GM21381 (cell line): ENCODE measurements around the gene PTGER3.
A peak's percentile ranks its signal among the peaks of the same experiment; 100 is the strongest.

Experiments used
- ATAC-seq: cut with Tn5 transposase; IDR thresholded peaks from one replicate; pipeline ENCODE4 v1.9.1; 2021; ENCODE audit warnings: mild to moderate bottlenecking, moderate library complexity; ENCODE audit not compliant: unreplicated experiment

The PTGER3 gene

GRCh38 chr1:71053146-71053545 is 5.5 kb upstream of the PTGER3 start:
- no peak for ATAC-seq

- peak; percentile 47 for ATAC-seq
Measured at GRCh38 chr1:71049951-71050598, 2.5 kb upstream of the PTGER3 start.

GRCh38 chr1:71046891-71047634 is 553 bp downstream of the PTGER3 start:
- ATAC-seq = peak; percentile 30

GRCh38 chr1:71045463-71046028 is 2.1 kb downstream of the PTGER3 start:
- no peak for ATAC-seq

- no peak for ATAC-seq
Measured at GRCh38 chr1:71044833-71045232, 2.8 kb downstream of the PTGER3 start.

- ATAC-seq = no peak
Measured at GRCh38 chr1:71043065-71043464, 4.6 kb downstream of the PTGER3 start.

GRCh38 chr1:71041806-71042205 is 5.8 kb downstream of the PTGER3 start:
- no peak for ATAC-seq

- no peak for ATAC-seq
Measured at GRCh38 chr1:71039661-71040262, 7.9 kb downstream of the PTGER3 start.

GRCh38 chr1:71038942-71039341 is 8.7 kb downstream of the PTGER3 start:
- ATAC-seq = no peak

GRCh38 chr1:71037829-71038620 is 9.6 kb downstream of the PTGER3 start:
- no peak for ATAC-seq

GRCh38 chr1:71037066-71037465 is 10.6 kb downstream of the PTGER3 start:
- no peak for ATAC-seq

- ATAC-seq = no peak
Measured at GRCh38 chr1:71033136-71033535, 14.5 kb downstream of the PTGER3 start.

GRCh38 chr1:71031426-71031825 is 16.2 kb downstream of the PTGER3 start:
- no peak for ATAC-seq

GRCh38 chr1:71030026-71030425 is 17.6 kb downstream of the PTGER3 start:
- no peak for ATAC-seq

GRCh38 chr1:71028981-71029380 is 18.6 kb downstream of the PTGER3 start:
- no peak for ATAC-seq

GRCh38 chr1:71027991-71028390 is 19.6 kb downstream of the PTGER3 start:
- no peak for ATAC-seq

- no peak for ATAC-seq
Measured at GRCh38 chr1:71026093-71026492, 21.5 kb downstream of the PTGER3 start.

- no peak for ATAC-seq
Measured at GRCh38 chr1:71023515-71023914, 24.1 kb downstream of the PTGER3 start.

- no peak for ATAC-seq
Measured at GRCh38 chr1:71019233-71019969, 28.2 kb downstream of the PTGER3 start.

GRCh38 chr1:71018791-71019190 is 28.8 kb downstream of the PTGER3 start:
- no peak for ATAC-seq
